Astrocyte (in vitro differentiated cells and primary cell): ENCODE measurements around the gene EMID1.

Experiments used
- CTCF ChIP-seq: IDR thresholded peaks from 2 replicates; pipeline ENCODE4 v1.5.1; 2011; ENCODE audit warnings: low read depth, mild to moderate bottlenecking, inconsistent platforms, low read length, moderate library complexity; ENCODE audit not compliant: insufficient read depth
- EZH2 ChIP-seq: IDR thresholded peaks from 2 replicates; pipeline ENCODE4 v1.6.1; 2012; ENCODE audit warnings: mild to moderate bottlenecking, low read length, inconsistent platforms; ENCODE audit not compliant: insufficient read depth

GRCh38 chr22:29306835-29307595 is 101.3 kb downstream of the EMID1 start:
- no peak for TF ChIP-seq CTCF
- TF ChIP-seq EZH2 = no peak
